Raji (cell line): Measurements from ENCODE around the gene CMTR2.
A peak's percentile ranks its signal among the peaks of the same experiment; 100 is the strongest.

ENCODE experiments used
- POLR2A ChIP-seq: IDR thresholded peaks from 2 replicates; pipeline ENCODE4 v1.6.1; 2011; ENCODE audit warnings: low read depth, low read length, control low read depth; ENCODE audit not compliant: insufficient read depth

CMTR2 gene, protein sequence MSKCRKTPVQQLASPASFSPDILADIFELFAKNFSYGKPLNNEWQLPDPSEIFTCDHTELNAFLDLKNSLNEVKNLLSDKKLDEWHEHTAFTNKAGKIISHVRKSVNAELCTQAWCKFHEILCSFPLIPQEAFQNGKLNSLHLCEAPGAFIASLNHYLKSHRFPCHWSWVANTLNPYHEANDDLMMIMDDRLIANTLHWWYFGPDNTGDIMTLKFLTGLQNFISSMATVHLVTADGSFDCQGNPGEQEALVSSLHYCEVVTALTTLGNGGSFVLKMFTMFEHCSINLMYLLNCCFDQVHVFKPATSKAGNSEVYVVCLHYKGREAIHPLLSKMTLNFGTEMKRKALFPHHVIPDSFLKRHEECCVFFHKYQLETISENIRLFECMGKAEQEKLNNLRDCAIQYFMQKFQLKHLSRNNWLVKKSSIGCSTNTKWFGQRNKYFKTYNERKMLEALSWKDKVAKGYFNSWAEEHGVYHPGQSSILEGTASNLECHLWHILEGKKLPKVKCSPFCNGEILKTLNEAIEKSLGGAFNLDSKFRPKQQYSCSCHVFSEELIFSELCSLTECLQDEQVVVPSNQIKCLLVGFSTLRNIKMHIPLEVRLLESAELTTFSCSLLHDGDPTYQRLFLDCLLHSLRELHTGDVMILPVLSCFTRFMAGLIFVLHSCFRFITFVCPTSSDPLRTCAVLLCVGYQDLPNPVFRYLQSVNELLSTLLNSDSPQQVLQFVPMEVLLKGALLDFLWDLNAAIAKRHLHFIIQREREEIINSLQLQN

DNA sequence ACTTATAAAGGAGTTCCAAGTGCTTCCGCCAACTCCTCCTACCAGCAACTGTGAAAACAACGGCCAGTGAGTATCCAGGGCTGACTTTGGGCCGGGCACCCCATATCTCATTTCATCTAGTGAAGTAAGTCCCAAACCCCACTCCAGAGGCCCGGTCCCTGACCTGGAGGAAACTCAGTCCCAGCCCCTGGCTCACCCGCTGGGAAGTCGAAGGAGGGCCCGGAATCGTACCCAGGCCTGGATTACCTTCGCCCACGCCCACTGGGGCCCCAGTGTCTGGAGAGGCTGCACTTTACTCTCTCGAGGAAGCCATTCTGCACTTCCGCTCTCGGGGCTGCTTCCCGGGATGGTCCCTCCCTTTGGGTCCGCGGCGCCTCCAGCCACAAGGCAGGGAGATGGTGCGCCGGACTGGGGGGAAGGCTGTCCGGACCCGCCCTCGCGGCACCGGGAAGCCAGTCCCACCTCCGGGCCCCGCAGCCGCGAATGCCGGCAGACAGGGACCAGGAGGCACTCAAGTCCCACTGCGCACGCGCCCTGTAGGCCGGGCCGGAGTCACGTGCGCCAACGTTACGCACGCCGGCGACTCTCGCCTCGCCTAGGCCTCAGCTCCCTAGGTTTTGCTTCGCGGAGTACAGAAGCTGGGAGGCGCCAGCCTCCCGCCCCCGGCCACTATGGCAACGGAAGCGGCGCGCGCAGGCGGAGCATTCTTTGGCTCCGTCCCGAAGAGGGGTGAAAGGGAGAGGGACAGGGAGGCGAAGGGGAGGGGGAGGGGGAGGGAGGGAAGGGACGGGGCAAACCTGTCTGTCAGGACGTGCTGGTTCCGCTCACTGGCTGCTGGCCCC, at the start of gene CMTR2:
CMTR2 (minus strand) TSS at position 513 of the 842 bp plus-strand sequence. CDS start 3,482 bp downstream, outside the sequence.
- TF ChIP-seq POLR2A, result peak; percentile 88

DNA sequence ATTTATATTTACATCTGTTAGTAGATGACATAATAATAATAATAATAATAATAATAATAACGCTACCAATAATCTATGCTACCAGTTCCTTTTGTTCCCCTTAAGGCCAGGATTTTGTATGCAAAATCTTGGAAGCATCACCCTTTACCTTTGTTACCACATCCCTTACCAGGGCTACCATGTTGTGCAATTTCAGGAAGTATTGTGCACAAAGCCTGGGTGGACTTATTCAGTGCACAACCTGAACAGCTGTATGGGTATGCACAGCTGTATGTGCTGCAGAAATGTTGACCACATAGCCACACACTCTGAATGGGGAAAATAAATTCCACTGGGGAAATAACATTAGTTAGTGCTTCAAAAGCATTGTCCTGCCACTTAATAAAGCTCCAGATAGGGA, 49.4 kb upstream of the CMTR2 start:
- no peak for TF ChIP-seq POLR2A

DNA sequence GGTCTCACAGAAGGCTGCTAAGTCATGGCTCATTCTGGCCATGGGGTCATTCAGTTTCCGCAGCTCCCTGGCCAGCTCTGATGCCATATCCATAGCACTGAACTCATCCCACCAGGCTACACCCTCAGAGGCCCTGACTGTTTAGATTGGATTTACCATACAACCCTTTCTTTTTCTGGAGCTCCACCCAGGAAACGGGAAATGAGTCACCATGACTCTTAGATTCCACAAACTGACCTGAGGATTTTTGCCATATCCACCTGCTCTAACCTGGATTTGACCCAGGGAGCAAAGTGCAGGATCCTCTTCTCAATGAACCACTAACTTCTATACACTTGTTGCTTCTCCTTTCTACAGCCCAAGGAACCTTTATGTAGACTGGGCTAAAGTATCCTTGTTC, 49.0 kb upstream of the CMTR2 start:
- TF ChIP-seq POLR2A, result no peak

DNA sequence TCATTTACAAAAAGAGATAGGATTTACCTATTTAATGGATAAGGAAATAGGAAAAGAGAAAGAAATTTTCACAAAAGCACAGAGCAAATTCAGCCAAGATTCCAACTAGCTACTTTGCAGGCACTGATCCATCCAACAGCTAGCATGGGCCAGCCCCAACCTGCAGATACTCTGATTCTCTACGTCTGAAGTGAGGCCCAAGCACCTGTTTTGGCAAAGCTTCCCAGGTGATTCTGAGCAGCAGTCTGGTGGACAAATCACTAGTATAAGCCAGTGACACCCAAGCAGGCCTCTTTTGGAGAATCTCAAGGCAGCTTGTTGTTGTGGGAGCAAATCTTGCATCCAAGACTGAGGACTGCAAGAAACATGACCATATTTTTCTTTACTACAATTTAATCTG, 48.4 kb upstream of the CMTR2 start:
- TF ChIP-seq POLR2A, result no peak

DNA sequence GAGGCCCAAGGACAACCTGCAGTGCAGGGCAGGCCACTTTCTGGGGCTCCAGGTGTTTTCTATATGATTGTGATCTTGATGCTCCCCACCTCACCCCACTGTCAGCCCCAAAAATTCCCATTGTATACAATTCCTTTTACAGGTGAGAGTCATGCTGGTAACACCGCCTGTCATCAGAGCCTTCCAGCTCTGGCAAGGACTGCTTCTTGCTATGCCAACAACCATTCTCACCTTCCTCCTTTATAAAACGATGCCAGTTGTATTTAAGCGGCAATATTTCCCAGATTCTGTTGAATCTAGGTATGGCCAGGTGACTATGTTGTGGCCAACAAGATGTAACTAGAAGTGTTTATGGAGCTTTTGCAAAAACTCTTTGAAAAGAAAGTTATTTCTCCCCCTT, 38.9 kb upstream of the CMTR2 start:
- TF ChIP-seq POLR2A, result no peak

DNA sequence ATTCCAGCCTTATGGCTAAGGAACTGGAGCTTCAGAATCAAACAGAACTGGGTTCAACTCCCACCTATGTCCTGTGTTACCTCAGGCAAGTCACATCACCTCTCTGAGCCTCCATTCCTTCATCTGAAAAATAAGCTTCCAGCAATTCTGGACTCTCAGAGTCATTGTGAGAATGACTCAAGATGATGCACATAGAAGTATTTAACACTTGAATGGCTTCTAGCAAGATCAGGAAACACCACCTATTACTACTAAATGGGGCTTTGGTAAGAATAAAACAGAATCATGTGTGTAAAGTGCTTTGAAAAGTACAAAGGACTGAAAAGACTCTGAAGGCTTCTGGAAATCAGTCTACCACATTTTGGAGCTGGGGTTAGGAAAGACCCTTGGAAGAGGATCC, 38.5 kb upstream of the CMTR2 start:
- no peak for TF ChIP-seq POLR2A

DNA sequence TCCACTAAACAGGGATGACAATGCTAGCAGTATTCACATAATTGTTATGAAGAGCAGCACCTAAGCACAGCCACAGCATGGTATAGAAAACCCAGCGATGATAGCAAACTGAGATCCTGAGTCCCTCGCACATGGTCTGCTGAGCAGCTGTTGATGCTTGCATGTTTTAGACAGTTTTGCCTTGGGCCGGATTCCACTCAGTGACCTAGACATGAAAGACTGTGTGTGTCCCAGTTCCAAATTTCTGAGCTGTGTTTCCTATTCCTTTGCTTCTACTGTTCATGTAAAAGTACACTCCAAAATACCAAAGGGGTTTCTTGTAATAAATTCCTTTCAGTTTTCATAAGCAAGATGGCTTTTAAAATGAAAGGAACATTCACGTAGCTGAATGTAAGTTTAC, 30.8 kb upstream of the CMTR2 start:
- TF ChIP-seq POLR2A, result no peak

DNA sequence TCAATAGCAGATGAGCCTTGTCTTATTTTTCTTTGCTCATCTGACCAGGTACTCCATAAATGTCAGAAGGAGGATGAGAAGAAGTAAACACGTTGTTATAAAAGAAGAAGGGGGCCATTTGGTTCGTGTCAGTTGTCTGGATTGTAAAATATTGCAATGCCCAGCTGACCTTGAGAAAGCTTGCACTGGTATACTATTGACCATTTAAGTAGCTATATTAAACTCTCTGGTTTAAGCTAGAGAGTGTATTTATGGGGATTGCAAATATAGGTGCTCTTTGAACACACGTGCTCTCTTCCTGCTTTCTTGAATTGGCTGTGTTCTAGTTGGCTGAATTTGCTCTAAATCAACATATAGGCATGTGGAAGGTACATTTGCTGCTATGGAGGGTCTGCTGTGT, 26.1 kb upstream of the CMTR2 start:
- TF ChIP-seq POLR2A, result no peak

DNA sequence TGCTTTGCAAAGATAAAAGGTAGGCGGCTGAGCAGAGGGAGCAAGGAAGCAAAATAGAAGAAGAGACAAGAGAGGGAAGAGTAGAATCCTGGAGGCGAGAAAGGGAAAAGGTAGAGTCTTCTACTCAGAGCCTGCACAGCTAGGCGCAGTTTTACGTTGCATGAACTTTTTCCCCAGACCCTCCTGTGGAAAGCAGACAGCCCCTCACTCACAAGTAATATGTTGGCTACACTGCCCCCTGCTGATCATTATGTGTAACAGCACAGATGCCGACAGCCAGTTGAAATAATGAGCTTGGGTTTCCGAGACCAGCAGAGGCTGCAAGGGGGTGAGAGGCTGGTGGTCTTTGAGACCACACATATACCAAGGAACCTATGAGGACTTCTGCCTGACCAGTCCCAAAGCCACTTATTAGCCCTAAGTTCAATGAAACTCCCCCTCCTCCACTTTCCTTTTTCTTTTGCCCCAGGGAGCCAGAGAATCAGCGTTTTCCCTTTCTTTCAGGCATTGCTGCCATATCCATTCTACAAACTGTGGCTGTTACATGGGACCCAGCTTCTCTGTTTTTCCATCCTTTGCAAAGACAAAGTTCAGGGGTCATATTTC, 22.5 kb upstream of the CMTR2 start:
- TF ChIP-seq POLR2A, result no peak

DNA sequence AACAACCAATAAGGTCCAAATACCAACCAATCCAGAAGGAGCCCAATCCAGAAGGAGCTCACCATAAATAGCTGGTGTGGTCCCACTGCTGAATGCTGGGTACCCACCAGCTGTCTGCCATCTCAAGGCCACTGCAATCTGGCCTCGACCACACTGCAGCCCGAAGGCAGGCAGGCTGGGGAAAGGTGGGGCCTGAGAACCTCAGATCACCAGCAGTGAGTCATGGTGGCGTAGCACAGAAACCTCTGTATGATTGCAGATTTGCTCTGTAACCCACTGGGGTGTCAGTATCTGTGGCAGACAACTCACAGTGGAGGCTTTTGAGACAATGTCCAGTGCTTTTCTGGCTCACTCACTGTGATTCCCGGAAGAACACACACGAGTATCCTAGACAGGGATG, 14.7 kb upstream of the CMTR2 start:
- TF ChIP-seq POLR2A, result no peak

DNA sequence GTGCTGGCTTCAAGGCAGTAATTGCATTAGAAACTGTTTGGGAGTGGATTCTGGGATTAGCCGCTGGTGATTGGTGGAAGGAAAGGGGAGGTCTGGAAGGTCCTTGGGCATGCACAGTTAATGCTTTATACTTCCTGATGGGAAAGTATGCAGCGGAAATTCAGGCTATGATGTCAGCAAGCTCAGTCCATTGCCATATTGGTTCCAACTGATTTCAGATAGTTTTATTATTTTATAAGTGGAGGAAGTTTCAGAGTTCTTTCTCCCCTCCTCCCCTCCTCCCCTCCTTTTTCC, 8.1 kb upstream of the CMTR2 start:
- no peak for TF ChIP-seq POLR2A

DNA sequence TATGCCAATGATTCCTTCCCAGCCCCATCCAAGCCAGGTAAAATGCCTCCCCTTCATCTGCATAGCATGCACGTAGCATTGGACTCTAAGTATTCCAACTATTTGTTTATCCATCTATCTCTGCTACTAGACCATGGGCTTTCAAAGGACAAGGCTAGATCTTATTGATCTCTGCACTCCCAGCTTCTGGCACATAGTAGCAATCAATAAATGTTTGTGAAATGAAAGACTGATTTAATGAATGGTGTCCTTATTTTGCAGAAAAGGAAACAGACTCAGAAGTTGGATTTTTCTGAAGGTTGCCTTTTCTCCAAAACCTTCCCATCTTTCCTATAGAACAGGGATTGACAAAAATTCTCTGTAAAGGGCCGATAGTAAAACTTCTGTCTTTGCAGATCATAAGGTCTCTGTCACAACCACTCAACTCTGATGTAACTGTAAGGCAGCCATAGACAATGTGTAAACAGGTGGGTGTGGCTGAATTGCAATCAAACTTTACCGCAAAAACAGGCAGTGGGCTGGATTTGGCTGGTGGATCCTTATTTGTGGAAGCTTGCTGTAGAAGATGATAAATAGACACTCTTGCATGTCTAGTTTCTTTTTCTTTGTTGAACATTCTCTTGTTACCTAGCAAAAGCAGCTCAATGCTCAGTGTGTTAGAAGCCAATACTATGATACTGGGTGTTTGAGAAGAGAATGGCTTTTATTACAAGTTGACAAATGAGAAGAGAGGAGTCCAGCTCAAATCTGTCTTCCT, 7.6 kb upstream of the CMTR2 start:
- TF ChIP-seq POLR2A, result no peak

DNA sequence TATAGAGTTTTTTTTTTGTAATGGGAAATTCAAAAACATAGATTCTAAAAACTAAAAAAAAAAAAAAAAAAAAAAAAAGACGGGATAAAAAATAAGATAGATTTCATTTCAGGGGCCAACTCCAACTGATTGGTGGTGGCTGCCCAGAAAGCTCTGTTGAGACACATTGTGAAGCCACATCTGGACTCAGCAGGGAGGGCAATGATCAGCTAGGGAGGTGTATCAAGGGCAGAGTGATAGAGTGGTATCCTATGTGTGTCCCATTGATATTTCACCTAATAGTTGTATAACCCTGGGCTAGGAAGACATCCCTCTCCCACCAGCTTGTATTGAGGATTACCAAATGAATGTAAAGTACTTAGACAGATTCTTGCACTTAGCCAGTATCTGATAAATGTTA, 6.7 kb upstream of the CMTR2 start:
- TF ChIP-seq POLR2A, result no peak

DNA sequence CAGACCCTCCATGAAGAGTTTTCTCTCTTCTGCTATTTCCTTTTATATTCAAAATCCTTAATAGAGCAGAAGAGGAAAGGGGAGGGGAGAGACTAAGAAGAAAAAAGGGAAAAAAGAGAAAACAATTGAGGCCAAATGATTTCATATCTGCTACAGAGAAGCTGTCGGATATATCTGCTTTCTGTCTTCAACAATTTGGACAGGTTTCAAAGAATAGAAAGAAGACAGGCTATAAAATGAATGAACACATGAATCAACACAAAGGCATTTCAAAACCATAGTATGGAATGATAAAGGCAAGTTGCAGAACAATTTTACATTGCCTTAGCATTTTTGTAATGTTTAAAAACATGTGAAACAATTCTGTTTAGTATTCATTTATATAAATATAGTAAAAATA, 4.7 kb upstream of the CMTR2 start:
- no peak for TF ChIP-seq POLR2A

DNA sequence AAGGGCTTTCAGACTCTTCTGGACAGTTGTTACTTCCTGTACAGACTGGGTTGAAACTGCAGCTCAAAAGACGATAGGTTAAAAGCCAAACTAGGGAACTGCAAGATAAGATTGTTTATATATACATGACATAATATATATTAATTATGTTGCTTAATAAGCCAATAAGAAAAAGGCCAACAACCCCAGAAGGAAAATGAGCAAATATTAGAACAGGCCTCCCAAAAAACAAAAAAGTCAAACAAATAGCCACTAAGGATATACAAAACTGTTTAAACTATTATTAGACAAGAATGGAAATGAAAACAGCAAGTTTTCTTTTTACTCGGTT, 495 bp upstream of the CMTR2 start:
- TF ChIP-seq POLR2A, result no peak

DNA sequence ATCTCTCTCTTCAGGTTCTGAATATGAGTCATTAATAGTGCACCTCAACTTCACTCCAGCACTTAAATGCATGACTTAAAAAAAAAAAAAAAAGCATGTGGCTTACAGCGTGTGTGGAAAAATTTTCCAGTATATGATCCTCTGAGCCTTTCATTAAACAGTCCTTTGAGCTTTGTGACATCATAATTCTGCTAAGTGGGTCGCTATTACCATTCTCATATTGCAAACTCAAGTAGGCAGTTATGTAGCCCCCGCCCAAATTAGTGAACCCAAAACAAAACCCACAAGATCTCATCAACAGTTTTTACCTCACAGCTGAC, 672 bp downstream of the CMTR2 start:
- TF ChIP-seq POLR2A, result no peak

DNA sequence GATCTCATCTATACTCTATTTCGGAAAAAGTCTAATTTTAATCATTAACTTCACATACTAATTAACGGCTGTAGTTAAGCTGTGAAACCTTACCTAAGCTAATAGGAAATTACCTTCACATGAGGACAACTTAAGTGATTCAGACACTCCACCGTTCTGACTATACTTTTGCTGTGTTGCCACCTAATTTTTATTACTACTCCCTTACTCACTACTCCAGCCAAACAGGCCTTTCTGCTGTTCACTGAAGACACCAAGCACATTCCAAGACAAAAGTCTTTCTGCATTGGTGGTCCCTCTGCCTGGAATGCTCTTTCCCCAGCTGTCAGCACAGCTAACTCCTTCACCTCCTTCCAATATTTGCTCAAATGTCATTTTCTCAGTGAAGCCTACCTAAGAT, 1.3 kb downstream of the CMTR2 start:
- no peak for TF ChIP-seq POLR2A
